Smooth muscle cell (in vitro differentiated cells): ENCODE measurements around the gene UNC79. TPM values are rescaled to one million over a fixed set of nuclear protein-coding genes. Genes with fewer than 3 reads are reported as not detected.

ENCODE experiments used
- DNase-seq: peaks from one replicate; lab custom pipeline; 2025; ENCODE audit not compliant: unreplicated experiment; lab: John Stamatoyannopoulos, UW
- H2AFZ ChIP-seq: fragments of 200-600 bp; sonication (generic); 2 replicates; pipeline ENCODE4 v1.6.0; 2016; ENCODE audit warnings: antibody characterized with exemption, low read depth, mild to moderate bottlenecking
- H3F3A ChIP-seq: fragments of 200-600 bp; sonication (generic); 2 replicates; pipeline ENCODE4 v1.6.0; 2017; ENCODE audit warnings: antibody characterized with exemption, low read depth
- H3K27ac ChIP-seq: fragments of 200-600 bp; sonication (generic); 2 replicates; pipeline ENCODE4 v1.5.1; 2016; ENCODE audit warnings: low read depth, mild to moderate bottlenecking
- H3K27me3 ChIP-seq: fragments of 200-600 bp; sonication (generic); 2 replicates; pipeline ENCODE4 v1.6.1; 2016; ENCODE audit warnings: low read depth, mild to moderate bottlenecking
- H3K36me3 ChIP-seq: fragments of 200-600 bp; sonication (generic); 2 replicates; pipeline ENCODE4 v1.5.1; 2016; ENCODE audit warnings: low read depth
- H3K4me1 ChIP-seq: fragments of 200-600 bp; sonication (generic); 2 replicates; pipeline ENCODE4 v1.5.1; 2016; ENCODE audit warnings: low read depth
- H3K4me2 ChIP-seq: fragments of 200-600 bp; sonication (generic); 2 replicates; pipeline ENCODE4 v1.6.0; 2016; ENCODE audit warnings: mild to moderate bottlenecking
- H3K4me3 ChIP-seq: fragments of 200-600 bp; sonication (generic); 2 replicates; pipeline ENCODE4 v1.5.1; 2016; ENCODE audit warnings: mild to moderate bottlenecking
- H3K79me2 ChIP-seq: fragments of 200-600 bp; sonication (generic); 2 replicates; pipeline ENCODE4 v1.6.0; 2016; ENCODE audit warnings: low read depth, mild to moderate bottlenecking
- H3K9ac ChIP-seq: fragments of 200-600 bp; sonication (generic); 2 replicates; pipeline ENCODE4 v1.6.0; 2016; ENCODE audit warnings: low read depth
- H3K9me3 ChIP-seq: fragments of 200-600 bp; sonication (generic); replicated peaks from 2 replicates; pipeline ENCODE4 v1.5.1; 2016; ENCODE audit warnings: low read depth
- H4K20me1 ChIP-seq: fragments of 200-600 bp; sonication (generic); 2 replicates; pipeline ENCODE4 v1.6.0; 2016; ENCODE audit warnings: low read depth
- CTCF ChIP-seq: fragments of 200-600 bp; sonication (generic); IDR thresholded peaks from 2 replicates; pipeline ENCODE4 v1.5.1; 2017; ENCODE audit warnings: borderline replicate concordance, mild to moderate bottlenecking, antibody characterized with exemption; ENCODE audit not compliant: insufficient read depth, poor library complexity, severe bottlenecking
- WGBS: methylation state at CpG from one replicate; pipeline ENCODE4 v1.1.7; 2016; ENCODE audit warnings: low lambda C conversion rate; 5-methylcytosine and 5-hydroxymethylcytosine counted together
- polyA plus RNA-seq: library from polyadenylated mRNA; unstranded; fragments of >200 nt; fragmentation: Nextera tagmentation; extraction: Ambion mirVana; gene quantifications from 2 replicates; pipeline ENCODE4 v1.2.1, GENCODE V29; 2016
- total RNA-seq: library from RNA; depleted of rRNA; stranded (reverse); fragments of >200 nt; gene quantifications from 2 replicates; pipeline ENCODE4 v1.2.3, GENCODE V29; 2014

The UNC79 gene
- total and polyA plus RNA-seq, 2 experiments from 2014 or later, result 0.06 to 0.36 TPM

GRCh38 chr14:93663317-93663716 lies 232.6 kb downstream of the UNC79 start:
- Histone ChIP-seq H3K4me1 (no peaks in the 10 kb centered on the region), H3K4me2 (no peak overlapping the region), H4K20me1 (no peaks in the 10 kb centered on the region), H3K9me3 (peaks cover 8% of the 10 kb centered on the region), H3K9ac (no peak overlapping the region), H3F3A (no peaks in the 10 kb centered on the region), H3K36me3 (no peaks in the 10 kb centered on the region), H3K79me2 (no peaks in the 10 kb centered on the region), H3K4me3 (no peak overlapping the region), H3K27me3 (no peaks in the 10 kb centered on the region), H2AFZ (no peak overlapping the region), H3K27ac (no peak overlapping the region)
- no peak for DNase-seq
- no peak for TF ChIP-seq CTCF

DNA sequence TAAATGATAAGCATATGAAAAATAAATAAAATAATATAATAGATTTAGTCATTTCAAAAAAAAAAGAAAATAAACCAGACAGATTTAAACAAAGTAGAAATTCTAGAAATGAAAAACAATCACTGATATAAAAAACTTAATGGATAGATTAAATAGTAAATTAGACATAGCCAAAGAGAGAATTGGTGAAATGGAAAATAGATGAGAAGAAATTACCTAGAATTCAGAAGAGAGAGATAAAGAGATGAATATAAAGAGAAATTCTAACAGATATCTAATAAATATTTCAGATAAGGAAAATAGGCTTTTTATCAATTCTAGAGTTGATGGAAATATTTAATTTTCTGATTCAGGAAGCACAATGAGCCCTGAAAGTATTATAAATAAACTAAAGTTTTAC lies 234.4 kb downstream of the UNC79 start:
- H3K79me2 ChIP-seq, result no peaks in the 10 kb centered on the region
- no peak overlapping the region for H3K27ac ChIP-seq
- H3K4me2 ChIP-seq, result no peak overlapping the region
- no peaks in the 10 kb centered on the region for H3K4me1 ChIP-seq
- H3K27me3 ChIP-seq, result no peaks in the 10 kb centered on the region
- no peak overlapping the region for H2AFZ ChIP-seq
- no peak for DNase-seq
- no peaks in the 10 kb centered on the region for H3K36me3 ChIP-seq
- H3K4me3 ChIP-seq, result no peak overlapping the region
- H3K9me3 ChIP-seq, result peaks cover 8% of the 10 kb centered on the region
- TF ChIP-seq CTCF, result no peak
- no peaks in the 10 kb centered on the region for H3F3A ChIP-seq
- no peak overlapping the region for H3K9ac ChIP-seq
- H4K20me1 ChIP-seq, result no peaks in the 10 kb centered on the region

- no peak overlapping the region for H3K4me2 ChIP-seq
- H3K4me3 ChIP-seq, result no peak overlapping the region
- peaks cover 2% of the 10 kb centered on the region for H3K9me3 ChIP-seq
- no peak overlapping the region for H3K27ac ChIP-seq
- DNase-seq, result no peak
- H3K79me2 ChIP-seq, result no peaks in the 10 kb centered on the region
- H3K36me3 ChIP-seq, result no peaks in the 10 kb centered on the region
- no peaks in the 10 kb centered on the region for H4K20me1 ChIP-seq
- H3K4me1 ChIP-seq, result no peaks in the 10 kb centered on the region
- 92% methylated on average over 4 of the region's 4 CpGs for WGBS
- no peaks in the 10 kb centered on the region for H3K27me3 ChIP-seq
- TF ChIP-seq CTCF, result no peak
- H3F3A ChIP-seq, result no peaks in the 10 kb centered on the region
- H2AFZ ChIP-seq, result no peak overlapping the region
- H3K9ac ChIP-seq, result no peak overlapping the region
Measured at GRCh38 chr14:93669632-93670031, 238.9 kb downstream of the UNC79 start.

- Histone ChIP-seq H3K36me3 (no peaks in the 10 kb centered on the region), H4K20me1 (no peaks in the 10 kb centered on the region), H3K27me3 (no peaks in the 10 kb centered on the region), H3K9me3 (no peaks in the 10 kb centered on the region), H3K9ac (no peak overlapping the region), H3K79me2 (no peaks in the 10 kb centered on the region), H2AFZ (no peak overlapping the region), H3K4me1 (no peaks in the 10 kb centered on the region), H3K4me3 (no peak overlapping the region), H3F3A (no peaks in the 10 kb centered on the region), H3K27ac (no peak overlapping the region), H3K4me2 (no peak overlapping the region)
- no peak for TF ChIP-seq CTCF
- WGBS, result 93% methylated on average over 1 of the region's 1 CpG
- DNase-seq, result no peak
Measured at GRCh38 chr14:93674343-93674742, 243.6 kb downstream of the UNC79 start.
